PC-3 (cell line): ENCODE data around the gene TNFAIP3. TPM values are rescaled to one million over a fixed set of nuclear protein-coding genes. Genes with fewer than 3 reads are reported as not detected.

Experiments used
- ATAC-seq: fragments of 200-7000 bp; cut with Tn5 transposase; 2 replicates; pipeline ENCODE4 v1.9.1; 2020; ENCODE audit warnings: mild to moderate bottlenecking, moderate library complexity
- BruUV-seq: library from RNA; stranded (reverse); fragments of 400-500 nt; replicated peaks from 2 replicates; lab custom pipeline; 2021; lab: Mats Ljungman, UMichigan
- CTCF ChIA-PET: fragments of 300-600 bp; sonication (Branson Sonifier 250); formaldehyde crosslinking; loops from one replicate; lab custom pipeline; 2022; ENCODE audit warnings: antibody characterized with exemption; lab: Charles Lee
- POLR2A ChIA-PET: fragments of 300-600 bp; sonication (Branson Sonifier 250); formaldehyde crosslinking; loops from one replicate; lab custom pipeline; 2022; ENCODE audit warnings: antibody characterized with exemption; ENCODE audit not compliant: unreplicated experiment; lab: Charles Lee
- DNase-seq: peaks from one replicate; pipeline ENCODE4 v3.0.0-alpha.2; 2015
- H2AFZ ChIP-seq: fragments of 300-600 bp; sonication (generic); 2 replicates; pipeline ENCODE4 v1.6.0; 2016; ENCODE audit warnings: antibody characterized with exemption, low read length
- H3F3A ChIP-seq: fragments of 300-600 bp; sonication (generic); one replicate; pipeline ENCODE4 v1.6.0; 2017; ENCODE audit warnings: antibody characterized with exemption, low read length, control low read depth, mild to moderate bottlenecking; ENCODE audit not compliant: unreplicated experiment
- H3K27ac ChIP-seq: fragments of 300-600 bp; sonication (generic); 2 replicates; pipeline ENCODE4 v1.5.1; 2016; ENCODE audit warnings: mild to moderate bottlenecking, low read length
- H3K27me3 ChIP-seq: fragments of 300-600 bp; sonication (generic); 2 replicates; pipeline ENCODE4 v1.6.1; 2016; ENCODE audit warnings: low read length, mixed read lengths
- H3K36me3 ChIP-seq: fragments of 300-600 bp; sonication (generic); 2 replicates; pipeline ENCODE4 v1.6.1; 2016; ENCODE audit warnings: low read depth, mixed run types, low read length, mixed read lengths
- H3K4me1 ChIP-seq: fragments of 300-600 bp; sonication (generic); 2 replicates; pipeline ENCODE4 v1.5.1; 2016; ENCODE audit warnings: low read length; ENCODE audit not compliant: insufficient read depth
- H3K4me2 ChIP-seq: fragments of 300-600 bp; sonication (generic); 2 replicates; pipeline ENCODE4 v1.6.0; 2016; ENCODE audit warnings: low read length
- H3K4me3 ChIP-seq: fragments of 300-600 bp; sonication (generic); 2 replicates; pipeline ENCODE4 v1.5.1; 2016; ENCODE audit warnings: mild to moderate bottlenecking, low read length, mixed read lengths
- H3K79me2 ChIP-seq: fragments of 300-600 bp; sonication (generic); 2 replicates; pipeline ENCODE4 v1.6.1; 2017; ENCODE audit warnings: low read length, mixed read lengths
- H3K9ac ChIP-seq: fragments of 300-600 bp; sonication (generic); 2 replicates; pipeline ENCODE4 v1.6.0; 2016; ENCODE audit warnings: mild to moderate bottlenecking, low read length
- H3K9me2 ChIP-seq: fragments of 300-600 bp; sonication (generic); replicated peaks from 2 replicates; pipeline ENCODE4 v1.6.1; 2016; ENCODE audit warnings: mixed run types, low read length, mixed read lengths
- H3K9me3 ChIP-seq: fragments of 300-600 bp; sonication (generic); 2 replicates; pipeline ENCODE4 v1.6.1; 2016; ENCODE audit warnings: low read length, mixed read lengths
- H4K20me1 ChIP-seq: fragments of 300-600 bp; sonication (generic); 2 replicates; pipeline ENCODE4 v1.6.1; 2016; ENCODE audit warnings: low read length, mixed read lengths
- CTCF ChIP-seq: fragments of 300-600 bp; sonication (generic); conservative IDR thresholded peaks from 2 replicates; pipeline ENCODE4 v1.5.1; 2017; ENCODE audit warnings: antibody characterized with exemption, low read depth, mild to moderate bottlenecking, low read length
- EZH2 ChIP-seq: fragments of 300-600 bp; sonication (generic); IDR thresholded peaks from one replicate; pipeline ENCODE4 v1.6.1; 2017; ENCODE audit warnings: antibody characterized with exemption, mild to moderate bottlenecking, low read length; ENCODE audit not compliant: unreplicated experiment
- EZH2phosphoT487 ChIP-seq: fragments of 300-600 bp; sonication (generic); IDR thresholded peaks from 2 replicates; pipeline ENCODE4 v1.6.1; 2018; ENCODE audit warnings: mild to moderate bottlenecking, antibody characterized with exemption, low read length, borderline replicate concordance
- intact Hi-C: fragments of 100-400 bp; cut with micrococcal nuclease; formaldehyde crosslinking; loops from 2 replicates; pipeline ENCODE4 v1.9.0; 2023
- total RNA-seq: library from RNA; depleted of rRNA; stranded (reverse); fragments of >200 nt; gene quantifications from 2 replicates; pipeline ENCODE4 v1.2.3, GENCODE V29; 2014

TNFAIP3 gene
- total RNA-seq, 1 experiment from 2014 or later = 21.9 TPM

- H3K9me3 ChIP-seq = no peaks in the 10 kb centered on the region
- peak overlapping the region; percentile 26; the same call in 1 of the 2 replicates for H3K4me3 ChIP-seq
- no peaks in the 10 kb centered on the region for H3K79me2 ChIP-seq
- ATAC-seq (peak; percentile 90), DNase-seq (peak; percentile 87)
- H3F3A ChIP-seq = no peaks in the 10 kb centered on the region
- H3K9ac ChIP-seq = no peak overlapping the region
- peak overlapping the region; percentile 50 for H3K27ac ChIP-seq
- peaks cover 29% of the 10 kb centered on the region for H3K4me1 ChIP-seq
- intact Hi-C loops = loop anchor here (5.0 kb wide), 1 partner anchor 54 kb away; no protein-coding TSS in a partner anchor
- CTCF ChIA-PET = no interaction called here
- peak overlapping the region; percentile 52; the same call in 1 of the 2 replicates for H2AFZ ChIP-seq
- no peaks in the 10 kb centered on the region for H3K9me2 ChIP-seq
- TF ChIP-seq EZH2phosphoT487 = no peak
- no peaks in the 10 kb centered on the region for H3K36me3 ChIP-seq
- POLR2A ChIA-PET = no interaction called here
- H3K4me2 ChIP-seq = peak overlapping the region; percentile 78
- H3K27me3 ChIP-seq = no peaks in the 10 kb centered on the region
- BruUV-seq = no TSS peak
- H4K20me1 ChIP-seq = no peaks in the 10 kb centered on the region
Observed at GRCh38 chr6:137926207-137926731, 59.2 kb downstream of the TNFAIP3 start.

GRCh38 chr6:137926985-137927384 is 59.9 kb downstream of the TNFAIP3 start:
- H3K4me3 ChIP-seq = no peak overlapping the region
- peak overlapping the region; percentile 52; the same call in 1 of the 2 replicates for H2AFZ ChIP-seq
- H3K4me1 ChIP-seq = peaks cover 31% of the 10 kb centered on the region
- TF ChIP-seq EZH2phosphoT487 (no peak), CTCF (no peak), EZH2 (no peak)
- peak overlapping the region; percentile 78 for H3K4me2 ChIP-seq
- H3K9me3 ChIP-seq = no peaks in the 10 kb centered on the region
- no peaks in the 10 kb centered on the region for H3K36me3 ChIP-seq
- H3K9me2 ChIP-seq = no peaks in the 10 kb centered on the region
- no peak for ATAC-seq
- BruUV-seq = no TSS peak
- intact Hi-C loops = loop anchor here (5.0 kb wide), 1 partner anchor 55 kb away; no protein-coding TSS in a partner anchor
- H3F3A ChIP-seq = no peaks in the 10 kb centered on the region
- no peaks in the 10 kb centered on the region for H3K79me2 ChIP-seq
- H3K9ac ChIP-seq = no peak overlapping the region
- no peaks in the 10 kb centered on the region for H4K20me1 ChIP-seq
- H3K27ac ChIP-seq = no peak overlapping the region
- CTCF ChIA-PET = interaction anchor here (0.6 kb wide), 1 partner anchor 60 kb away, joined by 6 read pairs; no protein-coding TSS in a partner anchor
- no peaks in the 10 kb centered on the region for H3K27me3 ChIP-seq
- DNase-seq = no peak
- POLR2A ChIA-PET = no interaction called here

GRCh38 chr6:137927777-137928218 is 60.7 kb downstream of the TNFAIP3 start:
- no TSS peak for BruUV-seq
- POLR2A ChIA-PET = no interaction called here
- H3K9me3 ChIP-seq = no peaks in the 10 kb centered on the region
- no peaks in the 10 kb centered on the region for H3K27me3 ChIP-seq
- DNase-seq = no peak
- H3K36me3 ChIP-seq = no peaks in the 10 kb centered on the region
- no peak overlapping the region for H3K27ac ChIP-seq
- no peaks in the 10 kb centered on the region for H3K79me2 ChIP-seq
- TF ChIP-seq EZH2phosphoT487 = no peak
- TF ChIP-seq CTCF = no peak
- no peak for TF ChIP-seq EZH2
- H3K4me3 ChIP-seq = no peak overlapping the region
- H3K4me2 ChIP-seq = no peak overlapping the region
- H3K9ac ChIP-seq = no peak overlapping the region
- H2AFZ ChIP-seq = no peak overlapping the region
- ATAC-seq = no peak
- intact Hi-C loops = loop anchor here (5.0 kb wide), 1 partner anchor 55 kb away; no protein-coding TSS in a partner anchor
- H4K20me1 ChIP-seq = no peaks in the 10 kb centered on the region
- no peaks in the 10 kb centered on the region for H3K9me2 ChIP-seq
- H3F3A ChIP-seq = no peaks in the 10 kb centered on the region
- CTCF ChIA-PET = interaction anchor here (0.6 kb wide), 2 partner anchors 61 to 507 kb away, joined by 5 to 6 read pairs; no protein-coding TSS in a partner anchor
- peaks cover 39% of the 10 kb centered on the region for H3K4me1 ChIP-seq
